Esophagus muscularis mucosa (tissue), 4 donors: ENCODE results near the gene CLEC4M.

Source experiments
- EP300 ChIP-seq: sonication (generic); formaldehyde crosslinking; IDR thresholded peaks from one replicate; pipeline ENCODE4 v1.6.1; 2017; ENCODE audit warnings: antibody characterized with exemption
- POLR2A ChIP-seq: fragments of 450-650 bp; IDR thresholded peaks from one replicate; pipeline ENCODE4 v1.6.1; 2017; ENCODE audit warnings: antibody characterized with exemption, moderate library complexity, mild to moderate bottlenecking, low read depth
- POLR2AphosphoS5 ChIP-seq, 2 donors: sonication (generic); formaldehyde crosslinking; IDR thresholded peaks; one replicate each; pipeline ENCODE4 v1.6.1; 2017; ENCODE audit warnings: antibody characterized with exemption in 2 of 2
- TF ChIP-seq, protein P1 (sequence below), 3 experiments: fragments of 200-600 bp in 2 of 3; fragments of 450-650 bp in 1 of 3; sonication (generic) in 2 of 3; IDR thresholded peaks; one replicate each; pipeline ENCODE4 v1.5.1; 2017 to 2019; ENCODE audit warnings: antibody characterized with exemption in 3 of 3, mild to moderate bottlenecking in 2 of 3, moderate library complexity in 1 of 3

DNA sequence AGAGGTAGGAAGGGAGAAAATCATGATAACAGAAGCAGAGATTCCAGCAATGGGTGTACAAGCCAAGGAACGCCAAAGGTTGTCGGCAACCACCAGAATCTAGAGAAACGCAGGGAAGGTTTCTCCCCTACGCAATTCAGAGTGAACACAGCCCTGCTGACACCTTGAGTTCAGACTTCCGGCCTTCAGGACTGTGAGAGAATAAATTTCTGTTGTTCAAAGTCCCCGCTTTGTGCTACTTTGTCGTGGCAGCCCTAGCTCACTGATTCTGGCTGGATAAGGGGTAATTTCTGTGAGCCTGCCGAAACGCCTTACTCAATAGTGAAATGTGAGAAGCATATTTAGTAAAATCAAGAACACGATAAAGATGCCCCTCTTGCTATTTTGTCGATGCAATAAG lies 25.8 kb upstream of the CLEC4M start:
- TF ChIP-seq EP300, result no peak
- TF ChIP-seq, protein P1, sequence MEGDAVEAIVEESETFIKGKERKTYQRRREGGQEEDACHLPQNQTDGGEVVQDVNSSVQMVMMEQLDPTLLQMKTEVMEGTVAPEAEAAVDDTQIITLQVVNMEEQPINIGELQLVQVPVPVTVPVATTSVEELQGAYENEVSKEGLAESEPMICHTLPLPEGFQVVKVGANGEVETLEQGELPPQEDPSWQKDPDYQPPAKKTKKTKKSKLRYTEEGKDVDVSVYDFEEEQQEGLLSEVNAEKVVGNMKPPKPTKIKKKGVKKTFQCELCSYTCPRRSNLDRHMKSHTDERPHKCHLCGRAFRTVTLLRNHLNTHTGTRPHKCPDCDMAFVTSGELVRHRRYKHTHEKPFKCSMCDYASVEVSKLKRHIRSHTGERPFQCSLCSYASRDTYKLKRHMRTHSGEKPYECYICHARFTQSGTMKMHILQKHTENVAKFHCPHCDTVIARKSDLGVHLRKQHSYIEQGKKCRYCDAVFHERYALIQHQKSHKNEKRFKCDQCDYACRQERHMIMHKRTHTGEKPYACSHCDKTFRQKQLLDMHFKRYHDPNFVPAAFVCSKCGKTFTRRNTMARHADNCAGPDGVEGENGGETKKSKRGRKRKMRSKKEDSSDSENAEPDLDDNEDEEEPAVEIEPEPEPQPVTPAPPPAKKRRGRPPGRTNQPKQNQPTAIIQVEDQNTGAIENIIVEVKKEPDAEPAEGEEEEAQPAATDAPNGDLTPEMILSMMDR (IDR thresholded peaks at IDR 0.05), result no peak
- no peak for TF ChIP-seq POLR2AphosphoS5 (IDR thresholded peaks at IDR 0.05)
- no peak for TF ChIP-seq POLR2A
